ACC112 (cell line): ENCODE results near the gene CD163.
A peak's percentile ranks its signal among the peaks of the same experiment; 100 is the strongest.
"Not testable (repeated sequence)": the region's sequence is repeated elsewhere in the genome, so short reads cannot be mapped to it uniquely, and the experiment has no call there.

ENCODE experiments used
- H2AFZ ChIP-seq: fragments of 200-600 bp; sonication (generic); one replicate; pipeline ENCODE4 v1.6.0; 2017; ENCODE audit warnings: antibody characterized with exemption, low read length; ENCODE audit not compliant: unreplicated experiment
- H3K27ac ChIP-seq: fragments of 200-600 bp; sonication (generic); 2 replicates; pipeline ENCODE4 v1.5.1; 2014; ENCODE audit warnings: low read depth, mild to moderate bottlenecking, antibody characterized with exemption, low read length, moderate library complexity
- H3K27me3 ChIP-seq: fragments of 200-600 bp; sonication (generic); 2 replicates; pipeline ENCODE4 v1.6.1; 2014; ENCODE audit warnings: mild to moderate bottlenecking, antibody characterized with exemption, low read length, moderate library complexity, mixed read lengths; ENCODE audit not compliant: insufficient read depth
- H3K36me3 ChIP-seq: fragments of 200-600 bp; sonication (generic); 2 replicates; pipeline ENCODE4 v1.6.1; 2016; ENCODE audit warnings: mild to moderate bottlenecking, antibody characterized with exemption, low read length, moderate library complexity, mixed read lengths; ENCODE audit not compliant: insufficient read depth
- H3K4me1 ChIP-seq: fragments of 200-600 bp; sonication (generic); one replicate; pipeline ENCODE4 v1.6.1; 2016; ENCODE audit warnings: low read length, mixed read lengths; ENCODE audit not compliant: insufficient read depth, unreplicated experiment, control insufficient read depth
- H3K4me3 ChIP-seq: fragments of 200-600 bp; sonication (generic); 2 replicates; pipeline ENCODE4 v1.5.1; 2014; ENCODE audit warnings: mild to moderate bottlenecking, low read depth, low read length
- H3K79me2 ChIP-seq: fragments of 200-600 bp; sonication (generic); one replicate; pipeline ENCODE4 v1.6.0; 2016; ENCODE audit warnings: low read length; ENCODE audit not compliant: control insufficient read depth, unreplicated experiment, insufficient read depth

CD163 gene

DNA sequence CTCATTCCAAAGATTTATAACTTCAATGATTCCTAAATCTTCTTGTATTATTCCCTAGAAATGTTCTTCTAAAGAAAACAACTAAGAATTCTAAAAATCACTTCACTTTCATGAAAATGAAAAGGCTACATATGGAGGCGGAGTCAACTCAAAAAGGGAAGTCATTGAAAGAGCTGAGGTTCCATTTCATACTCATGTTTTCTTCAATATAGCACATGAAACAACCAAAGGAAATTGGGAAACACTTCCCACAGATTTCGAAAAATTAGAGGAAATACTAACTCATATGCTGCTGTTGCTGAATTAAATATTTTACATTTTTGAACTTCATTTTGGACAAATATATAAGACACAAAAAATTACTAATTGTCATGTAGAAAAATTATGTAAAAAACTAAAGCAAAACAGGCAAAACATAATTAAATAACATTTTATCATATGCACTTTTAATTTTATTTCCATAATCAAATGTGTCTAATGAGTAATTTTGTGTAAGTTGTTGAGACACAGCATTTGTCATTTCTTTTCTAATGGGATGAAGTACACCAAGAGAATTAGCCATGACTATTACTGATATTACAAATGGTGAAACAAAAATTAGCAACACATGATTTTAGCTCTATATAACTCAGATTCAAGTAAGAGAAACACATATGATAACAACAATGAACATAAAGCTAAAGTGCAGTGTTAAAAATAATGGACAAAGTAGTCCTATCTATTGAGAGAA lies at the start of gene CD163:
Gene CD163 (minus strand): TSS at position 92 of the 730 bp plus-strand sequence. CDS start 87 bp downstream, at position 5.
- Histone ChIP-seq H3K27me3 (no peaks in the 10 kb centered on the region), H3K27ac (no peak within 1 kb of the TSS), H2AFZ (no peak within 1 kb of the TSS), H3K79me2 (no peaks in the 10 kb centered on the region), H3K4me3 (no peak within 1 kb of the TSS), H3K36me3 (no peaks in the 10 kb centered on the region), H3K4me1 (peaks cover 6% of the 10 kb centered on the region)

GRCh38 chr12:7542813-7543212 lies 39.2 kb upstream of the CD163 start:
- peaks cover 4% of the 10 kb centered on the region; the same call in 1 of the 2 replicates for H3K27me3 ChIP-seq
- no peaks in the 10 kb centered on the region for H3K36me3 ChIP-seq
- no peak overlapping the region for H3K27ac ChIP-seq
- H2AFZ ChIP-seq: no peak overlapping the region
- H3K4me1 ChIP-seq: no peaks in the 10 kb centered on the region
- H3K4me3 ChIP-seq: no peak overlapping the region
- no peaks in the 10 kb centered on the region for H3K79me2 ChIP-seq

- no peak overlapping the region for H3K27ac ChIP-seq
Measured at GRCh38 chr12:7542046-7542445, 38.5 kb upstream of the CD163 start.

DNA sequence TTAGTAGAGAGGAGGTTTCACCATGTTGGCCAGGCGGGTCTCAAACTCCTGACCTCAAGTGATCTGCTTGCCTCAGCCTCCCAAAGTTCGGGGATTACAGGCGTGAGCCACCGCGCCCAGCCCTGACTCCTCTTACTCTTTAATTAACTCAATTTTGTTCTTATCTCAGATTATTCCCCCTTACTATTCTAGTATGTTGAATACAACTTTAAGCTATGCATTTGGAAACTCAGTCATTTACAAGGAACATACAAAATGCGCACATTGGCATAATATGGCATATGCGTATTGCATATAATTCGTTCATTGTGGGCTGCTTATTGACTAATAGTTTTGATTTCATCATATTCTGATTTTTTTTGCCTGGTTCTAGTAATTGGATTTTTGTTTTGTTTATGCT lies 10.8 kb upstream of the CD163 start:
- Histone ChIP-seq H3K79me2 (no peaks in the 10 kb centered on the region), H2AFZ (no peak overlapping the region), H3K4me3 (no peak overlapping the region), H3K27me3 (no peaks in the 10 kb centered on the region), H3K36me3 (no peaks in the 10 kb centered on the region), H3K4me1 (no peaks in the 10 kb centered on the region), H3K27ac (no peak overlapping the region)

More at GRCh38 chr12:7542046-7542445, 38.5 kb upstream of the CD163 start:
- Histone ChIP-seq H2AFZ (no peak overlapping the region), H3K27me3 (peaks cover 4% of the 10 kb centered on the region; the same call in 1 of the 2 replicates), H3K79me2 (no peaks in the 10 kb centered on the region), H3K36me3 (no peaks in the 10 kb centered on the region), H3K4me1 (no peaks in the 10 kb centered on the region), H3K4me3 (no peak overlapping the region)

- H3K27me3 ChIP-seq: no peaks in the 10 kb centered on the region
- H3K79me2 ChIP-seq: no peaks in the 10 kb centered on the region
- no peaks in the 10 kb centered on the region for H3K4me1 ChIP-seq
- no peak overlapping the region for H3K4me3 ChIP-seq
- H3K27ac ChIP-seq: no peak overlapping the region
- H2AFZ ChIP-seq: no peak overlapping the region
- no peaks in the 10 kb centered on the region for H3K36me3 ChIP-seq
Measured at GRCh38 chr12:7512553-7512952, 9.0 kb upstream of the CD163 start.

DNA sequence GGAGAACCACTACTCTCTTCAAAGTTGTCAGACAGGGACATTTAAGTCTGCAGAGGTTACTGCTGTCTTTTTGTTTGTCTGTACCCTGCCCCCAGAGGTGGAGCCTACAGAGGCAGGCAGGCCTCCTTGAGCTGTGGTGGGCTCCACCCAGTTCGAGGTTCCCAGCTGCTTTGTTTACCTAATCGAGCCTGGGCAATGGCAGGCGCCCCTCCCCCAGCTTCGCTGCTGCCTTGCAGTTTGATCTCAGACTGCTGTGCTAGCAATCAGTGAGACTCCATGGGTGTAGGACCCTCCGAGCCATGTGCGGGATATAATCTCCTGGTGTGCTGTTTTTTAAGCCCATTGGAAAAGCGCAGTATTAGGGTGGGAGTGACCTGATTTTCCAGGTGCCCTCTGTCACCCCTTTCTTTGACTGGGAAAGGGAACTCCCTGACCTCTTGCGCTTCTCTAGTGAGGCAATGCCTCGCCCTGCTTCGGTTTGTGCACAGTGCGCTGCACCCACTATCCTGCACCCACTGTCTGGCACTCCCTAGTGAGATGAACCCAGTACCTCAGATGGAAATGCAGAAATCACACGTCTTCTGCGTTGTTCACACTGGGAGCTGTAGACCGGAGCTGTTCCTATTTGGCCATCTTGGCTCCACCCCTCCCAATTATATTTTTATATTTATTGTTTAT lies 6.4 kb upstream of the CD163 start:
- not testable (repeated sequence) for H3K27ac ChIP-seq, H3K27me3 ChIP-seq, H2AFZ ChIP-seq, H3K4me3 ChIP-seq, H3K4me1 ChIP-seq, H3K79me2 ChIP-seq, H3K36me3 ChIP-seq

GRCh38 chr12:7502612-7503011 lies 965 bp downstream of the CD163 start:
- Histone ChIP-seq H3K27ac (no peak overlapping the region), H3K4me3 (no peak overlapping the region), H3K27me3 (no peaks in the 10 kb centered on the region), H2AFZ (no peak overlapping the region), H3K79me2 (no peaks in the 10 kb centered on the region), H3K4me1 (peaks cover 17% of the 10 kb centered on the region), H3K36me3 (no peaks in the 10 kb centered on the region)

DNA sequence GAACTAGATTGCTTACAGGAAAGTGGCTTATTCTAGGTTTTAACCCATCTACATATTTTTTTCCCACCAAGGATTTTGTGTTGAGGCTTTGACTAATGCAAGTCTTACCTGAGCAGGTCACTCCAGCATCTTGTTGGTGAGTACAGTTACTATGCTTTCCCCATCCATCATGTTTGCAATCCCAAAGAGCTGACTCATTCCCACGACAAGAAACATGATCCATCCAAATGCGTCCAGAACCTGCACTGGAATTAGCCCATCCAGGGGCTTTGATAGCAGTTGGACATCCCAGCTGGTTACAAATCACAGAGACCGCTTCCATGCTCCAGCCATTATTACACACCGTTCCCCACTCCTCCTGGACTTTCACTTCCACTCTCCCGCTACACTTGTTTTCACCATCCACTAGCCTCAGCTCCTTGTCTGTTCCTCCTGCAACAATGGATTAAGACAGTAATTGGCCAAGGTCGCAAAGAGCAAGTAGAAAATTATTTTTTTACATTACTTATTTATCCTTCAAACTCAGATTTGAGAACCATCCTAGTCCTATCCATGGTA lies 2.5 kb downstream of the CD163 start:
- Histone ChIP-seq H3K27ac (no peak overlapping the region), H3K79me2 (no peaks in the 10 kb centered on the region), H2AFZ (no peak overlapping the region), H3K4me1 (peaks cover 21% of the 10 kb centered on the region), H3K27me3 (no peaks in the 10 kb centered on the region), H3K4me3 (no peak overlapping the region), H3K36me3 (no peaks in the 10 kb centered on the region)

DNA sequence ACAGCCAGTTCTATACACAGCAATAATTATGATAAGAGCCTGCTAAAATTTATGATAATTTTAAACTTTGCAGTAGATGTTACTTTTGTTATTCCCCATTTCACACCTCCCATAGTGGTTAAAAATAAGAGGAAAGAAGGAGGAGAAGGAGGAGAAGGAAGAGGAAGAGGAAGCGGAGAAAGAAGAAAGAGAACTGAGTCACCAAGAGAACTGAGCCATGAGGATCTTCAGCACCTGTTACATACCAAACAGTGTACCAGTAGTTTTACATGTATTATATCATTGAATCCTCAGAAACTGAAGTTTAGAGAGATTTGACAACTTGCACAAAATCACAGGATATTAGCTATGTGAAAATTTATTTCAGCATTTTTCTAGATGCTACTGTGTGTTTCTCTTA lies 3.9 kb downstream of the CD163 start:
- H3K27me3 ChIP-seq: no peaks in the 10 kb centered on the region
- H3K79me2 ChIP-seq: no peaks in the 10 kb centered on the region
- H3K36me3 ChIP-seq: no peaks in the 10 kb centered on the region
- no peak overlapping the region for H3K4me3 ChIP-seq
- no peak overlapping the region; the same call in 1 of the 2 replicates for H3K27ac ChIP-seq
- peaks cover 21% of the 10 kb centered on the region for H3K4me1 ChIP-seq
- no peak overlapping the region for H2AFZ ChIP-seq

DNA sequence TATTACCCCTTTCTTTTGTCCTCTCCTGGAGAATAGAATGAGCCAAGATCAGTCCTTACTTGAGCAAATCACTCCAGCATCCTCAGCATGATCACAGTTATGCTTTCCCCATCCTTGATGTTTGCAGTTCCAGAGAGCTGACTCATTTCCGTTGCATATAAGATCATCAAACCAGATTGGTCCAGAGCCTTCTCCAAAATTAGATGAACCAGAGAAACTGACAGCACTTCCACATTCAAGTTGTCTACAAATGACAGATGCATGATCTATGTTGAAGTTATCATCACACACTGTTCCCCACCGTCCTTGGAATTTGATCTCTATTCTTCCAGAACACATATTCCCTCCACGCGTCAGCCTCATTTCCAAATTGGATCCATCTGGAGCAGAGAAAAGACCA lies 4.8 kb downstream of the CD163 start:
- Histone ChIP-seq H3K4me3 (no peak overlapping the region), H3K4me1 (peaks cover 21% of the 10 kb centered on the region), H3K27me3 (no peaks in the 10 kb centered on the region), H3K36me3 (no peaks in the 10 kb centered on the region), H2AFZ (no peak overlapping the region), H3K79me2 (no peaks in the 10 kb centered on the region), H3K27ac (peak overlapping the region; percentile 57)

DNA sequence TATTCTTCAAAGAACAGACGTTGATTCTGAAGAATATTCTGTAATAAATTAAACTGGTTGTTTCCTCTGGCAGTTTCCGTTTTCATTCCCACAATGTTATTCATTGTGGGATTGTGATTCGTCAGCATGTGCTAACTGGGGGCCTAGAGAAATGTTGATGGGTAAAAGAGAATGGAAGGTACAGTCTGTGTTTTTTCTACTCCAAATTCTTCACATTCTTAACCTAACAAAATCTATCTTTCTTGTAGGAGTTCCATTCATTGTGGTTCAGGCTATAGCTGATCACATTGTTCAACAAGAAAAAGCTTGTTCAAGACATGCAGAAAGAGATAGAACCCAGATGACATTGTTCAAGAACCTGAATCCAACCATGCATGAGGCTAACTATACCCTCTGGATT lies 5.9 kb downstream of the CD163 start:
- peak overlapping the region; percentile 57; the same call in 1 of the 2 replicates for H3K27ac ChIP-seq
- peaks cover 21% of the 10 kb centered on the region for H3K4me1 ChIP-seq
- no peaks in the 10 kb centered on the region for H3K36me3 ChIP-seq
- no peak overlapping the region for H3K4me3 ChIP-seq
- H3K27me3 ChIP-seq: no peaks in the 10 kb centered on the region
- H2AFZ ChIP-seq: peak overlapping the region; percentile 11
- no peaks in the 10 kb centered on the region for H3K79me2 ChIP-seq
